Amniotic epithelial cell (primary cell): ENCODE data around the gene GCN1.
"Not testable (repeated sequence)": the region's sequence is repeated elsewhere in the genome, so short reads cannot be mapped to it uniquely, and the experiment has no call there.

Experiments
- DNase-seq: peaks from one replicate; pipeline ENCODE4 v3.0.0-alpha.2; 2010; ENCODE audit warnings: low read depth

Gene GCN1, protein sequence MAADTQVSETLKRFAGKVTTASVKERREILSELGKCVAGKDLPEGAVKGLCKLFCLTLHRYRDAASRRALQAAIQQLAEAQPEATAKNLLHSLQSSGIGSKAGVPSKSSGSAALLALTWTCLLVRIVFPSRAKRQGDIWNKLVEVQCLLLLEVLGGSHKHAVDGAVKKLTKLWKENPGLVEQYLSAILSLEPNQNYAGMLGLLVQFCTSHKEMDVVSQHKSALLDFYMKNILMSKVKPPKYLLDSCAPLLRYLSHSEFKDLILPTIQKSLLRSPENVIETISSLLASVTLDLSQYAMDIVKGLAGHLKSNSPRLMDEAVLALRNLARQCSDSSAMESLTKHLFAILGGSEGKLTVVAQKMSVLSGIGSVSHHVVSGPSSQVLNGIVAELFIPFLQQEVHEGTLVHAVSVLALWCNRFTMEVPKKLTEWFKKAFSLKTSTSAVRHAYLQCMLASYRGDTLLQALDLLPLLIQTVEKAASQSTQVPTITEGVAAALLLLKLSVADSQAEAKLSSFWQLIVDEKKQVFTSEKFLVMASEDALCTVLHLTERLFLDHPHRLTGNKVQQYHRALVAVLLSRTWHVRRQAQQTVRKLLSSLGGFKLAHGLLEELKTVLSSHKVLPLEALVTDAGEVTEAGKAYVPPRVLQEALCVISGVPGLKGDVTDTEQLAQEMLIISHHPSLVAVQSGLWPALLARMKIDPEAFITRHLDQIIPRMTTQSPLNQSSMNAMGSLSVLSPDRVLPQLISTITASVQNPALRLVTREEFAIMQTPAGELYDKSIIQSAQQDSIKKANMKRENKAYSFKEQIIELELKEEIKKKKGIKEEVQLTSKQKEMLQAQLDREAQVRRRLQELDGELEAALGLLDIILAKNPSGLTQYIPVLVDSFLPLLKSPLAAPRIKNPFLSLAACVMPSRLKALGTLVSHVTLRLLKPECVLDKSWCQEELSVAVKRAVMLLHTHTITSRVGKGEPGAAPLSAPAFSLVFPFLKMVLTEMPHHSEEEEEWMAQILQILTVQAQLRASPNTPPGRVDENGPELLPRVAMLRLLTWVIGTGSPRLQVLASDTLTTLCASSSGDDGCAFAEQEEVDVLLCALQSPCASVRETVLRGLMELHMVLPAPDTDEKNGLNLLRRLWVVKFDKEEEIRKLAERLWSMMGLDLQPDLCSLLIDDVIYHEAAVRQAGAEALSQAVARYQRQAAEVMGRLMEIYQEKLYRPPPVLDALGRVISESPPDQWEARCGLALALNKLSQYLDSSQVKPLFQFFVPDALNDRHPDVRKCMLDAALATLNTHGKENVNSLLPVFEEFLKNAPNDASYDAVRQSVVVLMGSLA (N-terminal part only)

DNA sequence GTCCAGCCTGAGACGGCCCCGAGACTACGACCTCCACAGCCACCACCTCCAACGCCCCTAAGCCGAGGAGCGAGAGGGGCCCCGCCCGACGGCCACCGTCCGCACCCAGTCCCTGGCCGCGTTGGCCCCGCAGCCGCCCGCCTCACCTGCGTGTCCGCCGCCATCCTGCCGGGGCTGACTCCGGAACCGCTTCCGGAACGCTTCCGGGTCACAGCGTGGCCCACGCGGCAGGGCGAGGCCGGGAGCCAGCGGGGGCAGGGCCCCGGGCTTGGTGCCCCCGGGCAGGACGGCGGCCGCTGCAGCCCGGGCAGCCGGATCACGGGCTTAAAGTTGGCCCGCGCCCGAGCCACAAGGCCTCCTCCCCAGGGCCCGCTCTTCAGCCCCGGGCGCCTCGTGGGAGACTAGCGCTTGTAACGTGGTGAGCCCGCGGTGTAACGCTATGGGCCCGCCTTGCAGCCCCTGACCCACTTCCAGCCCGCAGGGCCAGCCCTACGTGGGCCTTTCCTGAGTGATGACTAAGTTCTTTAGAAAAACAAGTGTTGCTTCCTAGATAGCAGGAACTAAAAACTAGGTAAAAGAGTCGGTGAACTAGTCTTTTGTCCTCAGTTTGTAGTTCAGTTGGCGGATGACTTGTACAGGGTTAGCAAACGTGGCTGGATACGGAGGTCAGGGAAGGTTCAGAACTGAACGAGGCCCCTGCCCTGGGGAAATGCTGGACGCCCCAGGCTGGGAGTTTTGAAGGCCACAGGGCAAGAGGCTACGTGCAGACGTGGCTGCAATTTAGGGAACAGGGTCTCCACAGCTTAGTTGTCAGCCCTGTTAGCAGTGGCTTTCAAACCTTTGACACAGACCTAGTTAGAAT is at the start of gene GCN1:
Gene GCN1, minus strand, starts transcription at position 182 of the 862 bp plus-strand sequence. Its CDS starts 18 bp downstream, at position 164.
- peak; percentile 80 for DNase-seq

DNA sequence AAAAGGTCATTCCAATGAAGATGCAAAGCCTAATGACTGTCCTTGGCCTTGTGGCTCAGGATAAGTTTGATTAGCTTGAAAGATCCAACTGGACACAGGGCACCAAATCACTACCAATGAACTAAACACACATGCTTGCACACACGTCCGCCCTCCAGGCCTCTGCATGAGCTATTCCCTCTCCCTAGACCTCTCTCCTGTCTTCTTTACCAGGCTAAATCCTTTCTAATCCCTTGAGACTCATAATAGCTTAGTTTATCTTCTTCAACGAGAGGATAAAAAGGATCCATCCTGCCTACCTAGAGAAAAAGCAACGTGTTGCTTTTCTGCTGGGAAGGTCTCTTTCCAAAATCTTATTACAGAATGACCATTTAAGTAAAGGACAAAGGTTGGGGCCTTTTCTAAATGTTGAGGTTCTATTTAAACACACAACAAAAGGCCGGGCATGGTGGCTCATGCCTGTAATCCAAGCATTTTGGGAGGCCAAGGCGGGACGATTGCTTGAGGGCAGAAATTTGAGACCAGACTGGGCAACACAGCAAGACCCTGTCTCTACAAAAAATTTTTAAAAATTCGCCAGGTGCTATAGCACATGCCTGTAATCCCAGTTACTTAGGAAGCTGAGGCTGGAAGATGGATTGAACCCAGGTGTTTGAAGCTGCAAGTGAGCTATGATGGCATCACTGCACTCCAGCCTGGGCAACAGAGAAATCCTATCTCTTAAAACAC is 48.6 kb upstream of the GCN1 start:
- DNase-seq = no peak

DNA sequence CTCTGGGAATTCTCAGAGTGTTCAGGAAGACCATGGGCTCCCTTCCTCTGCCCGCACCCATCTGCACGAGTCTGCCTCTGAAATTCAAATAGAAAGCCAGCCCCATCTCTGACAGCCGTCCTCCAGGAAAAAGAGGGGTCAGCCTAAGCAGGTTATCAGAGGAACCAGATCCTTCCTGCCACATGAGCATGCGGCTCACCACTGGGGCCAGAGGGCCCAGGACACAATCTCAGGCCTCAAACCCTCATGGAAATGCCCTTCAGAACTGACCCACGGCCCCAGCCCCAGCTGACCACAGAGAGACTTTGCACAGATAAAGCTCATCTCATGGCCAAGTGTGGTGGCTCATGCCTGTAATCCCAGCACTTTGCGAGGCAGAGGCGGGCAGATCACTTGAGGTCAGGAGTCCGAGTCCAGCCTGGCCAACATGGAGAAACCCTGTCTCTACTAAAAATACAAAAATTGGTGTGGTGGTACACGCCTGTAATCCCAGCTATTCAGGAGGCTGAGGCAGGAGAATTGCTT is 47.8 kb upstream of the GCN1 start:
- DNase-seq = no peak

DNA sequence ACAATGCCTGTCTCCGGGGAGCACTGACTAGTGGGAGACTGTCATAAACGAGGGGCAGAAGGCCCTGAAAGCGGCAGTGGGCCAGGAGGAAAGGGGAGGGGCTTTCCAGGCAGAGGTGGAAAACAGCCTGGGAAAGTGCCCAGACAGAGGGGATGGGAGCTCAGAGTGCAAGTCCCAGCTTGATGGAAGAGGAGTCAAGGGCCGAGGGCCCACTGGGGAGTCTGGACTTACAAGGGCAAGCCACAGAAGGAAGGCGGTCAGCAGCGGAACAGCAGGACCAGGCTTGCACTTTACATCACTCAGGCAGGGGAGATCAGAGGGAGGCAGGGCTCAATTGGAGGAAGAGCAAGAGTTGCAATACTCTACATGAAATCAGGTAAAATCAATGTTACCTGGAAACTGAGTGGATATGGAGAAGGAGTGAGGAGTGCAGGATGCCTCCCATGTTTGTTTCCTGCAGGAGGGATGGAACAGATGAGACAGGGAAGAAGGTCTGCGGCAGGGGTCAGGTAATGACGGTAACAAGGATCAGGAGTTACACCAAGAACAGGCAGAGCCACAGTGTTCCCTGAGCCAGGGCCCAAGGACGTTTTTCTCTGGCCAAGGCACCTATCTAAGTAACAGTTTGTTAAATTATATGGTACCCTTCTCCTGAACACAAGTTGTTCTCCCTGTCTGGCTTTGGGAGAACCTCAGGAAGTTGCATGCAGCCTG is 47.2 kb upstream of the GCN1 start:
- no peak for DNase-seq

DNA sequence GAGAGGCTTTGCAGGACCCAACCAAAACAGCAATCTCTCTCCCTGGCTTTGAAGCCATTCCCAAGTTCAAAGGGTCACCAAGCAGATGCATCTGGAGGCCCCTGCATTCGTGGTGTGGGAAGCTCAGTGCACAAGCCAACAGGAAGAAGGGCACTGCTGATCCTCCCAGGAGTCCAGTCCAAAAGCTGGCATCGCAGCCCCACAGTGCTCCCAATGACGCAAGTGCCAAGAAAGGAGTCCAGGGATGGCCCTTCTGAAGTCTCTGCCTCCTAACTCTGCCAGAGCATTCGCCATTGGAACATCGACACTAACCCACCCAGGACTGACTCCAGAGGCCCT is 45.9 kb upstream of the GCN1 start:
- no peak for DNase-seq

DNA sequence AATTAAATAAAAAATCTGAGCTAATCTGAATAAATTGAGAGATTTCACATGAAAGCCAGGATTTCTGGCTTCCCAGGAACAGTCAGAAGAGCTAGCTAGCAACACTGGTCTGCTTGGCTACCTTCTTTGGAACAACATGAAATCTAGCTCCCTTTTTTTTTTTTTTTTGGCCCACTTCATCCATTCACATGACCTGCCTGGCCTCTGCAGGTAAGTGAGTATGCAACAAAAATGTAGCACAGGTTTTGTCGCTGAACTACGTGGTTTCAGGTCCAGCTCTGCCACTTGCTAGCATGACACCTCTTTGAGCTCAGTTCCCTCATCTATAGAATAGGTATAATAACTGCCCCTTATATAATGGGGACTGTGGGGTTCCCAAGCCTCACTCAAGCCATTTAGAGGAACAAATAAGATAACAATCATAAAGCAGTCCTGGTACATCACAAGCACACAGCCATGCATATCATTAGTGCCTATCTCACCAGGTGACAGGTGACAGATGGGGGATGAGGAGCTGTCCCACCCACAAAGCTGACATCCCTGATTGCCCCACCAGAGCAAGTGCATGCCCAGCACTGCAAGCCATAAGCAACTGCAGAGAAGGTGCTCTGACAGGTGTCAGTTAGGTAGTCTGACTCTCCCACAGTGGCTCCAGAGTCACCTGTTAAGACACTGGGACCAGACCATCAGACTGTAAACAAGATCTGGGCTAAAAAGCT is 45.4 kb upstream of the GCN1 start:
- DNase-seq = no peak

DNA sequence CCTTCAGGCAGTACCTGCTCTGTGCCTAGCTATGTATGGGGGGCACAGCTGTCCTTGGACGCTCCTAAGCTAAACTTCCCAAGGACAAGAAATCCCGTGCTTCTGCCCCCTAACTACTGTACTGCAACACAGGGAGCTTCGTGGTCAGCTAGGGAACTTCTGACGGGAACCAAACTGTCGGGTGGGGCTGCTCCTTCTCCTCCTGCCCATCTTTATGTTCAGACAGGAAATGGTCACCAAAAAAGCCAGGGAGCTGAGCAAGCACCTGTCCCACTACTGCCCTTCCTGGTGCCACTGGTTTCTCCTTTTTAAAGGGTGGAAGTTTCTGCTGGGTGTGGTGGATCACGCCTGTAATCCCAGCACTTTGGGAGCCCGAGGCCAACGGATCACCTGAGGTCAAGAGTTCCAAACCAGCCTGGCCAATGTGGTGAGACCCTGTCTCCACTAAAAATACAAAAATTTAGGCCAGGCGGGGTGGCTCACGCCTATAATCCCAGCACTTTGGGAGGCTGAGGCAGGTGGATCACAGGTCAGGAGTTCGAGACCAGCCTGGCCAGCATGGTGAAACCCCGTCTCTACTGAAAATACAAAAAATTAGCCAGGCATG is 44.4 kb upstream of the GCN1 start:
- DNase-seq = no peak

DNA sequence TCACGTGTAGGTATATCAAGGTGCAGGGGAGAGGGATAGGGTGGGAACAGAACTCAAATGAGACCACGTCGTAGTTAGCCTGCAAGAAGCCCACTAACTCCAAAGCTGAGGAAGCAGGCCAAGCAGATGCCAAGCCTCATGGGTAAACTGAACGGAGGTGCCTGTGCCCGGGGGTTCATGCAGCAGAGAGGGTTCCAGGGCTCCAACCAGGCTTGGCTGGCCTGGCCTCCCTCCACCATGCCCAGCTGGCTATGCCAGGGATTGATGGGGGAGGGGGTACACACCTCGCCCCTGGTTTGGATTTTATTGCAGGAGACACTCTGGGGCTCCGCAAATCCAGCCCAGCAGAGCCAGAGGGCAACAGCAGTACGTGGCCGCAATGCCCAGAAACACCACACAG is 43.7 kb upstream of the GCN1 start:
- no peak for DNase-seq

DNA sequence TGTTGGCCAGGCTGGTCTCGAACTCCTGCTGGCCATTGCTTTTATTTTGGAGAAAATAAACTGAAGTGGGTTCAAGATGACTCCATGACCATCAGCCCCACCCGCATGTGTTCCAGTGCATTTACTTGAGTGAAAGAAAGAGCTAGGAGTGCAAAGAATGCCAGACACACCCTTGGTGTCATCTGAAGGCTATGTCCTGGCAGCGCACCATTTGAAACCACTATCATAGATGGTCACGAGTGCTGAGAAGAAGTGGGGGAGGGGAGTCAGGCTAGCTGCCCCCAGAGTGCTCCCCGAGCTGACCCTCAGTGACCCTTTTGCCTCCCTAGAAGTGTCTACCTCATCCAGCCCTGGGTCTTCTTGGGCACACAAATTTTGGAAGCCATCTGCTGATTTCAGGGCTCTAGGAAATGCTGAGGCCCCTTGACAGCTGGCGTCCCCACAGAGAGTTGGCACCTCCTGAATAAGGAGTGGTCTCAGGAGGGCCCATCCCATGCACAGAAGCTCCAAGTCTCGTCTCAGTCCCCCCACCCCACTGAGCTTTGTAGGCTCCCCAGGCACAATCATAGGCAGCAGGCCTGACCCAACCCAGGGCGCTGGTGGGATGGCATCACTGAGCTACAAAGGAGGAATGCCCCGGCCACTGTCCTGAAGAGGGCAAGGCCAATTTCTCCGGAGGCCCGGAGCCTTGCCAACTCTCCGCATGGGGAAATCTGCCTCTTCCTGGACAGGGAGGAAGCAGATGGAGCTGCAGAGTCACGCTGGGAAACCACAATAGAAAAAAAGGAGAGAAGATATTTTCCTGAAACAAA is 43.1 kb upstream of the GCN1 start:
- DNase-seq = peak; percentile 78

DNA sequence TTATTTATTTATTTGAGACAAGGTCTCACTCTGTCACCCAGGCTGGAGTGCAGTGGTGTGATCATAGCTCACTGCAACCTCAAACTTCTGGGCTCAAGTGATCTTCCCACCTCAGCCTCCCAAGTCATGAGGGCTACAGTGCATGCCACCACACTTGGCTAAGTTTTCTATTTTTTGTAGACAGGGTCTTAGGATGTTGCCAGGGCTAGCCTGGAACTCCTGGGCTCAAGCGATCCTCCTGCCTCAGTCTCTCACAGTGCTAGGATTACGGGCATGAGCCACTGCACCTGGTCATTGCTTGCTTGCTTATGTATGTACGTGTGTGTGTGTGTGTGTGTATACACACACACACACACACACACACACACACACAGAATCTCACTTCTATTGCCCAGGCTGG is 42.3 kb upstream of the GCN1 start:
- not testable (repeated sequence) for DNase-seq

DNA sequence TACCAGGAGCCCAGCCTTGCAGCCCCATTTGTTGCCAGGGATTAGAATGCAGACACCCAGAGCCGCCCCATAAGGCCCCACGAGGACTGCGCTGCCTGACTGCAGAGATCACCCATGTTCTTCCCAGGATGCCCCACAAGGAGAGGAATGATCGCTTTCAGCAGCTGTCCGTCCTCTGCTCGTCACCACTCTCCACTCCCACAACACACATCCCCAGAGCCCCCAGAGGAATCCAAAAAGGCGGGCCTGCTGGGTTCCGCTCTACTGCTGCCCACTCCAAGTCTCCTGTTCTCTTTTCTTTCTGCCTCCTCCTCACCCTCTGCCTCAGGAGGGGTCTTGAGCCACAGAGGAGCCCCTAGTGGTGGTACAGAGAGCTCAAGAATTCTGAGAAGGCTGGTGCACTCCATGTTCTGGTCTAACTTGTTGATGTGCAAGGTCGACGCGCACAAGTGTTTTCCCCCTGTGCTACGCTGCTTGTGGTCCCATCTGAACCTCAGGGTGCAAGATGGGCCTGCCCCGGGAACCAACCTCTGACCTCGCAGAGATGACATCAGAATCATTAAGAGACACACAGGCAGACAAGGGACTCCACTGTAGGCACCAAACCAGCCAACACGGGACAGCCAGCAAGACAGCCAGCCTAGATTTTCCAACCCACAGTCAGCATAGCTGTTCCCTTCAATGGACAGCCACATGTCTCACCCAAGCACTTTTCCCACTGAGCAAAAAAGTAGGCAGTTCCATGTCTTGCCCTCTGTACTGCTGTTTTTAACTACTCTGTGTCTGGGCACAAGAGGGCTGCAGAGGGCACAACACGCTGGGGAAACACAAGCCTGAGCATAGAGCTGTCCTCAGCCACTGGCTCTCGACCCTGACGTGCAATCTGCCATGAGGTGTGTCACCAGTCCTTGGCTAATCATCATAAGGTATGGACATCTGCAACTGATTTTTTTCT is 41.1 kb upstream of the GCN1 start:
- DNase-seq = no peak

DNA sequence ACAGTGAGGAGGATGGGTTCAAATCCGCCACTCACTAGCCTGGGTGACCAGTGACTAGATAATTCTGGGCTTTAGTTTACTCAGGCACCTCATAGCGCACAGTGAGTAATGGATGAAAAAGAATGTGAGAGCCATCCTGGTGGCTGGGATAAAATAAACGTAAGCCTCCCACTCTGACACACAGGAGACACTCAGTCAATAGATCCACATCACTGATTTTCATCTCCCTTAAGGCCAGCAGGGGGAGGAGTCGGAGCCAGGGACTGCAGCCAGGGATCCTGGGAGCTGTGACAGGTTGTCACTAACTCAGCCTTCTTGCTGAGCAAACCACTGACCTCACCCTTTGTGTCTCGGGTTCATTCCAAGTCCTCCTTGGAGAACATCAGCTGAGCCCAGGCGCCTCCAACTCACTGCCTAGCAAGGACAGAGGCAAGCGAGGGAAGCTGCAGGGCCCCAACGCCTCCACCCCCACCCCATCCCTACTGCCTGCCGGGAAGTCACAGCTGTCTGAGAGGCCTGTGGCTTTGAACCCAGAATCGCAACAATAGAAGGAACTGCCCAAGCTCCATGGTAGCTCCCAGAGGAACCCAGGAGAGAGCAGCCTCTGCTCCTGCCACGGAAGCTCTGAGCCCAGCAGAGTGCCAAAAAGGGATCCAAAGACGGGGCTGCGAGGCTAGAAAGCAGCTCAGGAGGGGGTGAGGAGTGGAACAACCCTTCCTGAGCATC is 40.3 kb upstream of the GCN1 start:
- peak; percentile 84 for DNase-seq

DNA sequence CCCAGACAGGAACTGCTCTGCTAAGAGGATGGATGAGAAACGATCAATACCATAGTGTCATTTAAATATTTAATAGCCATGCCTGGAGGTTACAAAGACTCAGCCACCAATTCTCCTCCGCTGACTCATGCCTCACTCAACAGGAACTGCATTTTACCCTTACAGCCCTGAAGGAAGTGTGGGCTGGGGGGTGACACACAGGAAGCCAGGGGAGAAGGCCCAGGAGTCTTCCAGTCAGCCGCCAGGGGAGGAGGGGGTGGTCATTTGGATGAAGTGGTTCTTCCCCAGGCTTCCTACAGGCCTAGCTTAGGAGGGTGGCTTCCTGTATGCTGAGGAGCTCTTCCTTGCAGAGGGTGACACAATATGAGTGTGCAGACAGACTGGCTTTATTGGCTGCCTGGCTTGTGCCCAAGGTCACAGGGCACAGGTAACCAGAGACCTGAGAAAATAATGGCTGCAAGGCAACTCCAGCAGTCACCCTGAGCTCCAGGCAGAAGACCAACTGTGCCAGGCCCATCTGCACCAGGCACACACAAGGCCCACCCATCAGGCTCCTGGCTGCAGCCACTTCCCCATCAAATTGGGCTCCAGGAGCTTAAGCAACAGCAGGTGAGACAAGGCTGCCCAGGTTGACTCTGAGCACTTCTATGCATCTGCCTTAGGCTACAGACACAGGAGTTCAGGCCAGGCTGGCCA is 36.9 kb upstream of the GCN1 start:
- DNase-seq = peak; percentile 81

DNA sequence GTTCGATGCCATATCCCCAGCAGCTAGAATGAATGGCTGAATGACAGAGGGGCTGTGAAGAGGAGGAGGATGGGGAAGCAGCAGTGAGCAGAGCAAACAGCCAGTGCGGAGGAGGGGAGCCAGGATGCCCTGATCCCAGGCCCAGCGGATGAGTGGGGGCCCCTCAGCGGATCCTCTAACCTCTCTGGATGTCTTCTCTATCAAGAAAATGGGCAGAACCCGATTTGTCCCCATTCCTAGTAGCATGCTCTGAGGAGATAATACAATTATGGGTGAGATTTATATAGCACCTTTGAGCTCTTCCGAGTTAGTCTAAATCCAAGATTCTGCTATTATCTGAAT is 36.4 kb upstream of the GCN1 start:
- no peak for DNase-seq

DNA sequence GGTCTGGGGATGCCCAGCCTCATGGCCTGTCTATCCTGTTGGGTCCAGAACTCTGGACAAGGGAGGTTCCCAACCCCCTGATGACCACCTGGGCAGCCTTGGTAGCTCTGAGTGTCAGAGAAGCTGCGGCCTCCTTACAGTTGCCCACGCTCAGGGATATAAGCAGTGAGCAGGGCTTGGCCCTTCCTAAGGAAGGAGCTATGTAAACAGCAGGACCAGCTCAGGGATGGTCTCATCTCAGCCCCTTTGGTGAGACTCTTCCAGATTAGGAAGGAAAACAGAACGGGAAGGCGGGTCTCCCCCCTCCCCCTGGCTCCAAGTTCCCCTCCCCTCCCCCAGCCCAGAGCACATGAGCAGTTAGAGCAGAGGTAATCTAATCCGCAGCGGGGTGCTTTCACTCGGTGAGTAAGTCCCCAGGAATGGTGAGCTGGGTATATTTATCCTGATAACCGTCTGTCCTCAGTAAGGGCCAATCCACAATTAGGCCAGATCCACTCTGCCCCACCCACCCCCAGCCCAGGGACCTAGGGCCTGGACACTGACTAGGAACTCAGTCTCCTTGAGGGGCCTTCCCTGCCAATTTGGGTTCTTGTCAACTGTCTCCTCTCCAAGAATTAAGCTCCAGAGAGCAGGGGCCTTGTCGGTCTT is 35.9 kb upstream of the GCN1 start:
- peak; percentile 95 for DNase-seq
